ENCODE data around the gene GYPA.
"Not testable (repeated sequence)": the region's sequence is repeated elsewhere in the genome, so short reads cannot be mapped to it uniquely, and the experiment has no call there.

GYPA gene

GRCh38 chr4:144142690-144143326 is 2.3 kb upstream of the GYPA start:
- ATAC-seq (replicated peaks) (peak; percentile 47), DNase-seq (peak in 1 of 3 experiments; percentile 0)
- H3K27me3 Mint-ChIP-seq; H3K36me3 Mint-ChIP-seq (ENCODE audit: insufficient read depth); H3K4me3 Mint-ChIP-seq; H3K9me3 Mint-ChIP-seq; H3K27ac Mint-ChIP-seq; H3K4me1 Mint-ChIP-seq (ENCODE audit: low read depth in 2 of 2): not testable (repeated sequence)

DNA sequence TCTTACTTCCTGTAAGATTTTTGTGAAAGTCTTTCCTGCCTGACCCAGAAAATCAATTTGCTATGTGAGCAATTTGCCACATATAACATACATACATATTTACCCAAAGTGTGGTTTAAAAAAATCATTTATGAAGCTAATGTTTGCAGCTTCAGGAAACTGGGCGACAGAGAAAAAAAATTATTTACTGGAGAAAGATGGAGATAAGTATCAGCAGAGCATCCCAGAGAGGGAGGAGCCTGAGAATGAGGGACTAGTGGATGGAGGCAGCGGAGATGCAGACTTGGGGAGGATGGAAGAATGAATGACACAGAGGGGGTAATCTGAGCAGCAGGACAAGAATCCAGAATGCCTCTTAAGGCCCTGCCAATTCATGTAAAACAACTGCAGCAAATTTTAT is 975 bp upstream of the GYPA start:
- peaks cover 0 to 10% of the 10 kb centered on the region in 2 donors for H3K27me3 Mint-ChIP-seq
- no peaks in the 10 kb centered on the region for H3K36me3 Mint-ChIP-seq (ENCODE audit: insufficient read depth)
- H3K4me3 Mint-ChIP-seq, result no peak overlapping the region
- H3K9me3 Mint-ChIP-seq, result no peaks in the 10 kb centered on the region
- H3K27ac Mint-ChIP-seq, result no peak overlapping the region
- ATAC-seq (replicated peaks), result no peak
- no peak for DNase-seq
- no peaks in the 10 kb centered on the region for H3K4me1 Mint-ChIP-seq (ENCODE audit: low read depth in 2 of 2)

DNA sequence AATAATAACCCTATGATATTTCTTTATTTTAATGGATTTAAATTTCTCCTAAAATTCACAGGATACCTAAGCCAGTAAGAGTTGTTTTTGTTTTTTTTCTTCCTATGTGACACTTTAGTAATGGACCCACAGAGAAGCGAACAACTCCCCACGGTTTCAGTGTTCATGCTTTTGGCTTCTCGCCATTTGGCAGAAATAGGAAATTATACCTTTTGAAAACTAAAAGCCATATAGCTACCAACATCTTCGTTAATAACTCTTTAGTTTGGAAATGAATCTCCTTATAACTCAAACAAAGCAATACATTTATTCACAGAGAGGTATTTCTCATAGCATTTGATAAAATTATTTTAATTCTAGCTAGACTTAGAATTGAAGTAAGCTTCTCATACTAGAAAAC is 527 bp downstream of the GYPA start:
- DNase-seq, H3K4me3 Mint-ChIP-seq: not testable (repeated sequence)

DNA sequence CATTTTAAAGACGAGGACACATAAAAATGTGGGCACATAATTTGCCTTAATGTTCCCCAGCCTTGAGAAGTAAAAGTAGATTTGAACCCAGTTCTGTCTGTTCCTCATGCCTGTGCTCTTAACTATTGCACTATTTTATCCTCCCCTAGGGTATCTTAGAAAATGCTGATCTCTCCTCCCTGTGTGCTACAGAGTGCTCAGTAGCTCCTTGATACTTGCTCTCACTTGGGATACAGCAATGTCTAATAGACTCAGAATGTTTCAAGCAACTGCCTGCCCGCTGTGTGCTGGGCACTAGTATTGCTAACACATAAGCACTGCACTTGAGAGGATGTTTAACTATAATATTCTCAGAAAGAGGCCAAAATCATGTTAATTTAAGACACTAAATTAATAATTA is 971 bp downstream of the GYPA start:
- H3K4me1 Mint-ChIP-seq (ENCODE audit: low read depth in 2 of 2); H3K27ac Mint-ChIP-seq: not testable (repeated sequence)

More for the DNA sequence above, 527 bp downstream of the GYPA start:
- not testable (repeated sequence) for H3K9me3 Mint-ChIP-seq; H3K4me1 Mint-ChIP-seq (ENCODE audit: low read depth in 2 of 2); H3K27me3 Mint-ChIP-seq; H3K27ac Mint-ChIP-seq; H3K36me3 Mint-ChIP-seq (ENCODE audit: insufficient read depth); ATAC-seq (replicated peaks)

GRCh38 chr4:144138239-144138638 is 2.3 kb downstream of the GYPA start:
- H3K36me3 Mint-ChIP-seq (ENCODE audit: insufficient read depth); H3K4me1 Mint-ChIP-seq (ENCODE audit: low read depth in 2 of 2); ATAC-seq (replicated peaks); H3K27me3 Mint-ChIP-seq; H3K9me3 Mint-ChIP-seq; DNase-seq; H3K27ac Mint-ChIP-seq; H3K4me3 Mint-ChIP-seq: not testable (repeated sequence)

More for the DNA sequence above, 971 bp downstream of the GYPA start:
- ATAC-seq (replicated peaks); H3K9me3 Mint-ChIP-seq; H3K4me3 Mint-ChIP-seq; H3K27me3 Mint-ChIP-seq; DNase-seq; H3K36me3 Mint-ChIP-seq (ENCODE audit: insufficient read depth): not testable (repeated sequence)

- H3K9me3 Mint-ChIP-seq; H3K36me3 Mint-ChIP-seq (ENCODE audit: insufficient read depth); H3K4me1 Mint-ChIP-seq (ENCODE audit: low read depth in 2 of 2); DNase-seq; ATAC-seq (replicated peaks); H3K27me3 Mint-ChIP-seq; H3K27ac Mint-ChIP-seq; H3K4me3 Mint-ChIP-seq: not testable (repeated sequence)
Measured at GRCh38 chr4:144137137-144137931, 3.2 kb downstream of the GYPA start.

GRCh38 chr4:144136189-144136588 is 4.3 kb downstream of the GYPA start:
- H3K4me3 Mint-ChIP-seq; H3K9me3 Mint-ChIP-seq; DNase-seq; H3K36me3 Mint-ChIP-seq (ENCODE audit: insufficient read depth); H3K4me1 Mint-ChIP-seq (ENCODE audit: low read depth in 2 of 2); H3K27ac Mint-ChIP-seq; H3K27me3 Mint-ChIP-seq; ATAC-seq (replicated peaks): not testable (repeated sequence)

- not testable (repeated sequence) for H3K4me3 Mint-ChIP-seq; ATAC-seq (replicated peaks); H3K27me3 Mint-ChIP-seq; H3K4me1 Mint-ChIP-seq (ENCODE audit: low read depth in 2 of 2); DNase-seq; H3K9me3 Mint-ChIP-seq; H3K27ac Mint-ChIP-seq; H3K36me3 Mint-ChIP-seq (ENCODE audit: insufficient read depth)
Measured at GRCh38 chr4:144130167-144130566, 10.4 kb downstream of the GYPA start.

DNA sequence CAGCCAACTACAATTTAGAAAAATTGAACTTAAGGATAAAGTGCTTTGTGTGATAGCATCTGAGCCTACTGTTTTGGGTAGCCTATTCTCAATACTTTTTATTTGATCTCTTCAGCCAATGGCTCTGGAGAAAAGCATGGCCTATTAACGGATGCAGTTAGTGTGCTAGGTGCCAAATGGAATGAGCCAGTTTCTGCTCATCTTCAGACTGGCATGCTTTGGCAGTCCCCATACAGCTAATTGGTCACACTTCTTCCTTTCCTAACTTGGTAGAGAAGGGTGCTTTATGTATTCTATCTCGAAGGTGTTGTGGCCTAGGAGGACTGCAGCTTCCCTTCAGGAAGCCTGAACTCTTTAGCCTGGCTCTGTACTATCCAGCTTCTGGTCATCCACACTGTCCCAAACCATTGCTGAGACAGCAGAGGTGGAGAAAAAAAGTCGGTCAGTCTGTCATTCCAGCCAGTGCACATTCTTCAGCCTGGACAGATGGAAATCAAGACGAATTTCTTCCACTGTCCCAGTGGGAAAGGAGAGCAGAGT is 11.1 kb downstream of the GYPA start:
- H3K4me1 Mint-ChIP-seq (ENCODE audit: low read depth in 2 of 2); H3K36me3 Mint-ChIP-seq (ENCODE audit: insufficient read depth); H3K9me3 Mint-ChIP-seq; DNase-seq; H3K27me3 Mint-ChIP-seq; H3K27ac Mint-ChIP-seq; ATAC-seq (replicated peaks); H3K4me3 Mint-ChIP-seq: not testable (repeated sequence)

DNA sequence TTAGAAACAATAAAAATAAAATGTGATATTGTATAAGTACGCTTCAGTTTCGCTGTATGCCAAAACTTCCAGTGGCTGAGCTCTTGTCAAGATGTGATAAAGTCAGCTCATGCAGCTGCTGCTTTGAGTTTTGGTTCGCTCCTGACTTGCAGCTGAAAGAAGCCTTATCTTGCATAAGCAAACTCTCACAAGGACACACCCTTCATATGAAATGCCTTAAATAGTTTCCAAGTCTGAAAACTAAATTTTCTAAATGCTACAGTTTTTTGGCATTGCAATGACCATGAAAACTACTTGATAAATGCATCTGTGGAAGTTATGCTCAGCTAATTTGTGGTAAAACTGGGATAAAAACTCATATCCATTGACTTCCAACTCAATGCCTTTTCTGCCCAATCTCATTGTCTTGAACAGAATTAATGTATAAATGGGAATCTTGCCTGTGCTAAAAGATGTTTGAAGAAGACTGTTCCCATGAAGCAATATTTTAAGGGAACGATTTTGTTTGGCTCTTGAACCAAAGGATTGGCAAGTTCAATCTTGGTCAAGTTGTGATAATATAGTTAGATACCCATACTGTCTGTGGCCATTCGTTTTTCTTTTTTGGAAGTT is 11.7 kb downstream of the GYPA start:
- not testable (repeated sequence) for ATAC-seq (replicated peaks); H3K4me1 Mint-ChIP-seq (ENCODE audit: low read depth in 2 of 2); H3K27ac Mint-ChIP-seq; H3K27me3 Mint-ChIP-seq; H3K9me3 Mint-ChIP-seq; DNase-seq; H3K4me3 Mint-ChIP-seq; H3K36me3 Mint-ChIP-seq (ENCODE audit: insufficient read depth)

- H3K27me3 Mint-ChIP-seq, result not testable (repeated sequence)
Measured at GRCh38 chr4:144125109-144125508, 15.4 kb downstream of the GYPA start.

DNA sequence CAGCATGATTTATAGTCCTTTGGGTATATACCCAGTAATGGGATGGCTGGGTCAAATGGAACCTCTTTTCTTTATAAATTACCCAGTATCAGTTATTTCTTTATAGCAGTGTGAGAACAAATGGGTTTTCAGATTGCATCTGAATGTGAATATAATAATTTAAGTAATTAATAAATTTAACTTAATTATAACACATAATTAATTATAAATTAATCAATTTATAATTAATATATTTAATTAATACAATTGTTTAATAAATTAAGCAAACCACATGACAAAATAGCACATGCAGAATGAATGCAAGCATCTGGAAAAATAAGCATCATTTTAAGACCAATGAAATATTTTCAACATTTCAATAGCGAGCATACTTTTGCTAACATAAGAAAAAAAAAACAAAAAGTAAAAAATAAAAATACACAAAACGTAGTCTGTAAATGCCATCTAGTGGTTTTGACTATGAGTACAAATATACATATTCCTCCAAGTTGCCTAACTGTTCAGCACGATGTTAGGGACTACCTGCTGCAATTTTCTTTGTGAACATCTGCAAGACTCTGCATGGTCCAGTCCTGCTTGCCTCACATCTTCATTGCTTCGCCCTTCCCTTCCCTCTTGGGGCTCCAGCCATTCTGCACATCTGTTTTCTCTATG is 16.4 kb downstream of the GYPA start:
- H3K27ac Mint-ChIP-seq; H3K36me3 Mint-ChIP-seq (ENCODE audit: insufficient read depth); H3K4me1 Mint-ChIP-seq (ENCODE audit: low read depth in 2 of 2); H3K4me3 Mint-ChIP-seq; ATAC-seq (replicated peaks); DNase-seq; H3K9me3 Mint-ChIP-seq; H3K27me3 Mint-ChIP-seq: not testable (repeated sequence)

More at GRCh38 chr4:144125109-144125508, 15.4 kb downstream of the GYPA start:
- not testable (repeated sequence) for H3K4me1 Mint-ChIP-seq (ENCODE audit: low read depth in 2 of 2); H3K27ac Mint-ChIP-seq; ATAC-seq (replicated peaks); H3K4me3 Mint-ChIP-seq; H3K9me3 Mint-ChIP-seq; H3K36me3 Mint-ChIP-seq (ENCODE audit: insufficient read depth); DNase-seq

DNA sequence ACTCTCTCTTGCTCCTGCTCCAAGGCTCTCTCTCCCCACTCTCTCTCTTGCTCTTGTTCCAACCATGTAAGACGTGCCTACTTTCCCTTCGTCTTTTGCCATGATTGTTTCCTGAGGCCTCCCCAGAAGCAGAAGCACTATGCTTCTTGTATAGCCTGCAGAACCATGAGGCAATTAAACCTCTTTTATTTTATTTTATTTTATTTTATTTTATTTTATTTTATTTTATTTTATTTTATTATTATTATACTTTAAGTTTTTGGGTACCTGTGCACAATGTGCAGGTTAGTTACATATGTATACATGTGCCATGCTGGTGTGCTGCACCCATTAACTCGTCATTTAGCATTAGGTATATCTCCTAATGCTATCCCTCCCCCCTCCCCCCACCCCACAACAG is 17.2 kb downstream of the GYPA start:
- H3K27ac Mint-ChIP-seq; ATAC-seq (replicated peaks); DNase-seq; H3K36me3 Mint-ChIP-seq (ENCODE audit: insufficient read depth); H3K4me3 Mint-ChIP-seq; H3K4me1 Mint-ChIP-seq (ENCODE audit: low read depth in 2 of 2); H3K9me3 Mint-ChIP-seq; H3K27me3 Mint-ChIP-seq: not testable (repeated sequence)
